SH-SY5Y (cell line): ENCODE results near the gene RAD54L2.
A peak's percentile ranks its signal among the peaks of the same experiment; 100 is the strongest.

Experiments used
- GATA2 ChIP-seq: IDR thresholded peaks from 2 replicates; pipeline ENCODE4 v1.6.1; 2011; ENCODE audit warnings: mild to moderate bottlenecking, low read depth, low read length
- GATA3 ChIP-seq: IDR thresholded peaks from 2 replicates; pipeline ENCODE4 v1.6.1; 2011; ENCODE audit warnings: low read depth, mild to moderate bottlenecking, low read length, moderate library complexity

The RAD54L2 gene

GRCh38 chr3:51580418-51580817 lies 41.9 kb downstream of the RAD54L2 start:
- TF ChIP-seq GATA2 (no peak), GATA3 (no peak)

- TF ChIP-seq GATA2, result no peak
- no peak for TF ChIP-seq GATA3
These were observed 43.0 kb downstream of the RAD54L2 start for GRCh38 chr3:51581524-51581923.

DNA sequence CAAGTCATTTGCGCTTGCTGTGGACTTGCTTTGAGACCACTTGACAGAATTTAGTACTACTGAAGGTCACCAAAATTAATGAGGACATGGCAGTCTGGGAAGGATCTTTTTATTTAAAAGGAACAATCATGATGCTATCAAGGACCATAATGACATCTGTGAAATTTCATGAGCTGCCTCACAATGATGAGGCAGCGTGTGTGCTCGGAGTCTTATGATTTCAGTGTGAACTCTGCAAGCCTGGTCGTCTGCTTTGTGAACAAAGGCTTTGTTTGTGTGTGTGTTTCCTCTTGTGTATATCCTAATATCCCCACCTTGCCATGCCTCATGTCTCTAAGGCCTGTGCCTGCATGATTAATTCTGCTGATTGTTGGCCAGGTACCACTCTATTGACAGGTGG lies 46.7 kb downstream of the RAD54L2 start:
- TF ChIP-seq GATA2, result peak; percentile 75
- peak; percentile 57; the same call in 1 of the 2 replicates for TF ChIP-seq GATA3

DNA sequence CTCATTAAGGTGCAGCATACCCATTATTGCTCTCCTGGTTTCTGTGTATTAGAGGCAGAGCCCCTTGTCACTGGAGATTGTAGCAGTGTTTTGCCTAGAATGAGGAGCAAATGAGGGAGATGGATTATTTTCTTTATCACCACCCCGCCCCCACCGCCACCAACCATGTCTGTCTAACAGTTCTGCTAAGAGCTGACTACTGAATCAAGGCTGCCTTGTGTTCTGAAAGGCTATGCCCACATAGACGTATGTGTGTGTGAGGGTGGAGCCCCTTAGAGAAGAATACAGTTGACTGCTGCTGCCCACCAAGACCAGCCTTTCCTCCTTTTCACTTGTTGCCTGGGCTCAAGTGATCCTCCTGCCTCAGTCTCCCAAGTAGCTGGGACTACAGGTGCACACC lies 47.4 kb downstream of the RAD54L2 start:
- no peak for TF ChIP-seq GATA2
- TF ChIP-seq GATA3, result no peak
